ENCODE results near the gene SETBP1. TPM values are rescaled to one million over a fixed set of nuclear protein-coding genes. Genes with fewer than 3 reads are reported as not detected.

The SETBP1 gene
- total and polyA plus RNA-seq, 2 donors from 2014 or later, result 2.7 to 71.7 TPM

DNA sequence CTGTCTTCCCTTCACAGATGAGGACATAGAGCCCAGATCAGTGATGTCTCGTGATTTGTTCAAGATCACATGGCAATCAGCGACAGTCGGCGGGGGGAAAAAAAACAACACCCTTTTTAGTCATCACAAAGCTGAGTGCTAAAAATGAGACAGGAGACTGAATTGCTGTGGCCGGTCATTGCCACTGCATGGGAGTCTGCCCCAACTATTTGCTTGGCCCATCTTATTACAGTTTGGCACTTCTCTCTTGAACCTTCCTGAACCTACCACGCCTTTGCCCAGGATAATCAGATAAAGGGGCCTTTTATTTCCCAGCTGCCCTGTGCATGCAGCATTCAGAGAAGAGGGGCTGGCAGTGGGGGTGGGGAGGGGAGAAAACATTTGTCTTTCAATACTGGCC, 42.7 kb downstream of the SETBP1 start:
- Histone ChIP-seq H3K4me3 (ENCODE audit: low read length in 3 of 3) (no peak overlapping the region), H3K9ac (ENCODE audit: low read length in 3 of 3) (no peak overlapping the region), H3K27me3 (ENCODE audit: control insufficient read depth, insufficient read depth, low read length) (no peaks in the 10 kb centered on the region), H3K9me3 (ENCODE audit: control insufficient read depth in 2 of 3, insufficient read depth in 1 of 3, low read length in 3 of 3) (no peaks in the 10 kb centered on the region), H3K36me3 (ENCODE audit: control insufficient read depth in 2 of 3, insufficient read depth in 3 of 3, low read length in 3 of 3) (peaks cover 0 to 3% (median 0%) of the 10 kb centered on the region in 3 donors), H3K27ac (ENCODE audit: low read depth in 2 of 2, low read length in 2 of 2) (no peak overlapping the region), H3K4me1 (ENCODE audit: control insufficient read depth in 2 of 3, insufficient read depth in 2 of 3, low read depth in 1 of 3, low read length in 3 of 3) (peaks cover 0 to 37% (median 17%) of the 10 kb centered on the region in 3 donors)
- intact Hi-C loops (cut with DNase I), result no loop called here
- TF ChIP-seq, protein P1, sequence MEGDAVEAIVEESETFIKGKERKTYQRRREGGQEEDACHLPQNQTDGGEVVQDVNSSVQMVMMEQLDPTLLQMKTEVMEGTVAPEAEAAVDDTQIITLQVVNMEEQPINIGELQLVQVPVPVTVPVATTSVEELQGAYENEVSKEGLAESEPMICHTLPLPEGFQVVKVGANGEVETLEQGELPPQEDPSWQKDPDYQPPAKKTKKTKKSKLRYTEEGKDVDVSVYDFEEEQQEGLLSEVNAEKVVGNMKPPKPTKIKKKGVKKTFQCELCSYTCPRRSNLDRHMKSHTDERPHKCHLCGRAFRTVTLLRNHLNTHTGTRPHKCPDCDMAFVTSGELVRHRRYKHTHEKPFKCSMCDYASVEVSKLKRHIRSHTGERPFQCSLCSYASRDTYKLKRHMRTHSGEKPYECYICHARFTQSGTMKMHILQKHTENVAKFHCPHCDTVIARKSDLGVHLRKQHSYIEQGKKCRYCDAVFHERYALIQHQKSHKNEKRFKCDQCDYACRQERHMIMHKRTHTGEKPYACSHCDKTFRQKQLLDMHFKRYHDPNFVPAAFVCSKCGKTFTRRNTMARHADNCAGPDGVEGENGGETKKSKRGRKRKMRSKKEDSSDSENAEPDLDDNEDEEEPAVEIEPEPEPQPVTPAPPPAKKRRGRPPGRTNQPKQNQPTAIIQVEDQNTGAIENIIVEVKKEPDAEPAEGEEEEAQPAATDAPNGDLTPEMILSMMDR (IDR thresholded peaks at IDR 0.05; ENCODE audit: borderline replicate concordance, extremely low read depth, insufficient read depth), result no peak
- DNase-seq (no peak), FAIRE-seq (no peak)

- H3K4me3 ChIP-seq (ENCODE audit: low read length in 3 of 3), result no peak overlapping the region
- TF ChIP-seq, protein P1 (IDR thresholded peaks at IDR 0.05; ENCODE audit: borderline replicate concordance, extremely low read depth, insufficient read depth), result no peak
- H3K36me3 ChIP-seq (ENCODE audit: control insufficient read depth in 2 of 3, insufficient read depth in 3 of 3, low read length in 3 of 3), result peaks cover 0 to 3% (median 0%) of the 10 kb centered on the region in 3 donors
- H3K9ac ChIP-seq (ENCODE audit: low read length in 3 of 3), result no peak overlapping the region
- H3K27ac ChIP-seq (ENCODE audit: low read depth in 2 of 2, low read length in 2 of 2), result peak overlapping the region in 1 of 2 donors; percentile 84
- H3K27me3 ChIP-seq (ENCODE audit: control insufficient read depth, insufficient read depth, low read length), result no peaks in the 10 kb centered on the region
- intact Hi-C loops (cut with DNase I), result no loop called here
- no peak for DNase-seq
- H3K4me1 ChIP-seq (ENCODE audit: control insufficient read depth in 2 of 3, insufficient read depth in 2 of 3, low read depth in 1 of 3, low read length in 3 of 3), result peaks cover 0 to 40% (median 19%) of the 10 kb centered on the region in 3 donors
- FAIRE-seq, result no peak
- H3K9me3 ChIP-seq (ENCODE audit: control insufficient read depth in 2 of 3, insufficient read depth in 1 of 3, low read length in 3 of 3), result no peaks in the 10 kb centered on the region
These were observed 43.6 kb downstream of the SETBP1 start for GRCh38 chr18:44724105-44724778.

DNA sequence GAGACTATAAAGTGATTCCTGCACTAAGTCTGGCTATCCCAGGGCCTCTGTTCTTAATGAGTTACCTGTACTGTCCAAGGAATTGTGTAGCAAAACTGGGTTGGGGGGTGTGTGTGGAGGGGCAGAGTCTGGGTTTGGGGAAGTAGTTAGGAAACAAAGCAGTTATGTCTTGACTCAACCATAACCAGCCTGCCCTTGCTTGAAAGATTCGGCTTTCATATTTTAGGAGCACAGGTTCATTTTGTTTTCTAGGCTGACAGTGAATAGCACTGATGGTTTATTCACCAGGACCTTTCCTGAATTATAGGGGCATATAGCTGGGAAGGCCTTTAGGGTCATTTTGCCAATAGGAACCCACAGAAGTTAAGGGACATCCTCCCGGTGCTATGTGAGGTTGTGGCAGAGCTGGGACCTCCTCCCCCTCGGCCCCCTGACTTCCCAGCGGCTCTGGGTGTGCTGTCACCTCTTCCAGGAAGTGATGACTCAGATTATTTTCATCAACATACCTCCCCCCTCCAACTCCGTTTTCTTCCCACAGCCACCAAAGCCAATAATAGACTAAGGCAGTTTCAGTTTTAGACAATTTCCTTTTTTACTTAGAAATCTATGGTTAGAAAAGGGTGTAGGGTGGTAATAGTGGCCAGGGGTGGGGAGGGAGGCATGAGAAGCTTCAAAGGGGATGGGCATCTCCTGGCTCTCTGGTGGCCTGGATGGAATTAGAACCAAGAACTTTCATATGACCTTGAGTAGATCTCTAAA, 44.8 kb downstream of the SETBP1 start:
- H3K9ac ChIP-seq (ENCODE audit: low read length in 3 of 3), result no peak overlapping the region
- H3K27me3 ChIP-seq (ENCODE audit: control insufficient read depth, insufficient read depth, low read length), result no peaks in the 10 kb centered on the region
- FAIRE-seq (no peak), DNase-seq (peak in 1 of 5 donors; percentile 87)
- intact Hi-C loops (cut with DNase I), result no loop called here
- peaks cover 0 to under 1% (median 0%) of the 10 kb centered on the region in 3 donors for H3K36me3 ChIP-seq (ENCODE audit: control insufficient read depth in 2 of 3, insufficient read depth in 3 of 3, low read length in 3 of 3)
- no peaks in the 10 kb centered on the region for H3K9me3 ChIP-seq (ENCODE audit: control insufficient read depth in 2 of 3, insufficient read depth in 1 of 3, low read length in 3 of 3)
- no peak overlapping the region for H3K4me3 ChIP-seq (ENCODE audit: low read length in 3 of 3)
- TF ChIP-seq, protein P1 (IDR thresholded peaks at IDR 0.05; ENCODE audit: borderline replicate concordance, extremely low read depth, insufficient read depth), result no peak
- H3K4me1 ChIP-seq (ENCODE audit: control insufficient read depth in 2 of 3, insufficient read depth in 2 of 3, low read depth in 1 of 3, low read length in 3 of 3), result peaks cover 0 to 36% (median 23%) of the 10 kb centered on the region in 3 donors
- H3K27ac ChIP-seq (ENCODE audit: low read depth in 2 of 2, low read length in 2 of 2), result peak overlapping the region; percentile 84

All from kidney (tissue), 14 donors.